ENCODE results near the gene HTR4.

Gene HTR4

GRCh38 chr5:148663509-148663908 is 9.2 kb upstream of the HTR4 start:
- DNase-seq = no peak

- DNase-seq = no peak
Observed at GRCh38 chr5:148660346-148660660, 6.0 kb upstream of the HTR4 start.

DNA sequence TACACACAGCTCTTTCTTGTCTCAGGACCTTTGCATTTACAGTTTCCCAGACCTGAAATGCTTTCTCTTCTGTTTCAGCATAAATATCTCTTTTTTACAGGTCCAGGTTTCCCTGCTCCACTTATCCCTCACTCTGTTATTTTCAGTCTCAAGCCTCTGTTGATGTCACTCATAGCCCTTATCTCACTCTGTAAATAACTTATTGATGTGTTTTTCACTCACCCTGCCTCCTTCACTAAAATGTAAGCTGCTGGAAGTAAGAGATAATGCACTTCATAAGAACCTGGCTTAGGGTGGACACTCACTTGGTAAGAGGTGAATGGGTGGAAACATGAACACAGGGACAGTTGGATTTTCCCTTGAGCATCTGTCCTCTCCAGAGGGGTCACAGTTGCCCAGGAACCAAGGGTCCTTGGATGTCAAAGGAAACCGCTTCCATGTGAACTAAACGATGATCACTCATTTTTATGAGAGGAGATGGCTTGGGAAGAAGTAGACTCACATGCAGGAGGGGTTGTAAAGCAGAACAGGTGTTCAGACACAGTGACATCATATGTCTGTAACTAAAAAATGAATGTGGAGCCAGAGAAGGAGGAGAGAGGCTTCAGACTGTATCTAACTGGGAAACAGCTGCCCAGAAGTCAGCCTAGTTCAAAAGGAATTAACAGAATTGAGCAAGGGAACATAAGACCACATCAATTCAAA is 5.5 kb upstream of the HTR4 start:
- DNase-seq = no peak

- DNase-seq = no peak
Observed at GRCh38 chr5:148653291-148653835, 964 bp downstream of the HTR4 start.

GRCh38 chr5:148651528-148651927 is 2.8 kb downstream of the HTR4 start:
- no peak for DNase-seq

GRCh38 chr5:148645527-148645926 is 8.8 kb downstream of the HTR4 start:
- no peak for DNase-seq

DNA sequence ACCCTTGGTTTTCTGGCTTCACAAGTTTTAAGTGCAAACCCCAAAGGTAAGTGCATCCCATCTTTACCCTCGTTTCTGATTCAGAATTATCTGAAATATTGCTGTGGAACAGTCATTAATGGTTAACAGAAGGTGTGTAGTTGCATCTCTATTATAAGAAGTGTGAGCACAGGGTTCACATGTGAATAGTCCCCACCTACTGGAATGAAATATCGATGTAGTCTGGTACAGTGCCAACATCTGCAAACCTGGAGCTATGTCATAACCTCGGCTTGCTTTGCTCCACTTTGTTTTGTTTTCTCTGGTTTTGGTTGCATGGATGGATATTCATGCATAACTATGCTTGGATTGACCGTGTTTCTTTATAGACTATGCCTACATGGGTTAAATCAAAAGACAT is 12.6 kb downstream of the HTR4 start:
- no peak for DNase-seq

DNA sequence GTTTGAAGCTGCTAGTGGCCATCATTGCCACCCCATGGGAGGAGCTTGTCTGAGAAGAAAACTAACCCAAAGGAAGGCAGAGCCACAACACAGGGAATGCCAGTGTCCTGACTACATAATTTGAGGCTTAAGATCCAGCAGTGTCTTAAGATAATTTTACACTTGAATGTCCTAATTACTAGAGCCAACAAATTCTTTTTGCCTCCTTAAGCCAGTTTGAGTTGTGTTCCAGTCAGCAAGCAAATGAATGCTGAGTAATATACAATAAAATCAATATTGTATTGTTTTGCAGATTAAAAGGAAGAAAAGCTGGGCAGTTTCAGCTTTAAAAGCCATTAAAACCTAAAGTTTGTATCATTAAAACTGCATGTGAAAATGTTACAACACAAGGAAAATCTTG is 13.9 kb downstream of the HTR4 start:
- no peak for DNase-seq

GRCh38 chr5:148639081-148639480 is 15.2 kb downstream of the HTR4 start:
- no peak for DNase-seq

GRCh38 chr5:148636353-148636752 is 18.0 kb downstream of the HTR4 start:
- DNase-seq = no peak

- no peak for DNase-seq
Observed at GRCh38 chr5:148635321-148636083, 18.8 kb downstream of the HTR4 start.

DNA sequence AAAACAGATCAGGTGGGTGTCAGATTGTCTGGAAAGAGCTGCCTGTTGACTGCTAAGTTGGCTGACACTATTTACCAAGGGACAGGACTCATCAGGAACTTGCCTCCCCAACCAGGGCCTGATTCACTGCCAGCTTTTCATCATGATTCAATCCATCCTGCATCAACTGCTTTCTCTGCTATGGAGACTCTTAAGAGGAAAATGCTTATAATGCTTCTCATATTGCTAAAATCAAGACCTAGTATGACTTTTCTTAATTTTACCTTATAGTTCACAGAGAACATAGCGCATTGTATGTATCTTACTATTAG is 21.3 kb downstream of the HTR4 start:
- DNase-seq = no peak

DNA sequence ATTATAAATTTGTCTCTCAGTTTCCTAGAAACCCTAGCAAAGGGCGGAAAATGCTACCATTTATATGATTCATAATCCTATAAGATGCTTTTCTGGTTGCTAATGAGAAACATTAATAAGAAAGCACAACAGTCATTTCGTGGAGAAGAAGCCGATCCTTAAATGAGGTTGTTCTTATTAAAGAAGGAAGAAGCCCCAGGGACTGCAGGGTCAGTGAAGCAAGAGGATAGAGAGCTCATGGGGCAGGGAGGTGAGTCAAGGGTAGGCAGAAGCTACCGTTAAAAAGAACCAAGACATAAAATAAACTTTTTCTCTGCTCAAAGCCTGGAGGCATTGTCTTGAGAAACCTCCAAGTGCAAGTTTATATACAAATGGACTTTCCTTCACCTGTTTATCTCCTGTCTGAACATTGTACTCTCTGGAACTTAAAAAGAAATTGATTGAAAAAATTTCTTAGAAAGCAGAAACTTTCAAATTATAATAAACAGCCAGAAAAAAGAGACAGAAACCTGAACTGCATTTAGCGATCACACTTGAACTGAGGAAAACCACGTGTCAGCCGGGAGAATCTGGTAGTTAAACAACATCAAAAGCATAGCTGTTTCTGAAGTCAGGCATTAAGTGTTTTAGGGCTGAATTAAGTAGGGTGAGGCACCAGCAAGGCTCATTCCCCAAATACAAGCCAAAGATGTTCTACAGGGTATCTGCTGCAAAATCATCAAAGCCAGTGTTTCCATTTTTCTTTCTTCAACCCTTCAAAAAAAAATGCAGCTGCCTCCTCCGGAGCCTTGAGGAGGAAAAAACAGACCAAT is 21.9 kb downstream of the HTR4 start:
- no peak for DNase-seq

DNA sequence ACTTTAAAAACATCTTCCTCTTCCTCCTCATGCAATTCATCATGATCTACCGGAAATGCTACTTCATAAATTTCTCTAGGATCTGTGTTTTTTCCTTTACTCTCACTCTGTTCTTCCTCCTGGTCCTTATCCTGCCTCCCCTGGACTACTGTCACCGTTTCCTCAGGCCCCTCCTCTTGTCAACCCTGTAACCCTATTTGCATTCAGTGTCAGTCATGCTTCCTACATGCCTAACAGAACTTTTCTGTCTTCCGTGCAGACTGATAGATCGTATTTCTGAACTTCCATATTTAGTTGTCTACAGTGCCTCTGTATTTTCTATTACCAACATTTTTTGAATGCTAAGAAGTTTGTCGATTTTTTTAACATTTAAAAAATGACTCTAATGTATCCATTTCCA is 27.3 kb downstream of the HTR4 start:
- no peak for DNase-seq

DNA sequence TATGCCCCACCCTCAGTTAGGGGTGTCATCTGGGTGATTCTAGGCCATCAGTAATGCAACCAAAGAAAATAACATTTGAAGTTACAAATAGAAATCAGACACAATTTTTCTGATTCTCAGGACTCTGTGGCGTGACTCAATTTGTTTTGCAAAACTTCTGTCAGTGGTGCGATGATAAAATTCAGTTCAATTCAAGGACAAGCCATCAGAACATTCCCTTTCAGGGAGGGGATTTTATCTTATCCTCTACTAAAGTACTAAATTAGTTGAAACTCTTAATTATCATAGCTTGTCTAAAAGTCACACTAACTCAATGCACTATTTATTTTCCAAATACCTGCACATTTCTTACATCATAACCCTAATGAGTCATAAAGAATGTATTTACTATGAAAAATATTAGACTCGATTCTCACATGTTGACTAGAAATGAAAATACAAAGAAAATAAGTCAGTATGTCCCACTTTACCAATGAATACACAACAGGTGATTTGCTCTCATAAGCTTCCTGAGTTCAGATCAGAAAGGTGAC is 28.2 kb downstream of the HTR4 start:
- no peak for DNase-seq

DNA sequence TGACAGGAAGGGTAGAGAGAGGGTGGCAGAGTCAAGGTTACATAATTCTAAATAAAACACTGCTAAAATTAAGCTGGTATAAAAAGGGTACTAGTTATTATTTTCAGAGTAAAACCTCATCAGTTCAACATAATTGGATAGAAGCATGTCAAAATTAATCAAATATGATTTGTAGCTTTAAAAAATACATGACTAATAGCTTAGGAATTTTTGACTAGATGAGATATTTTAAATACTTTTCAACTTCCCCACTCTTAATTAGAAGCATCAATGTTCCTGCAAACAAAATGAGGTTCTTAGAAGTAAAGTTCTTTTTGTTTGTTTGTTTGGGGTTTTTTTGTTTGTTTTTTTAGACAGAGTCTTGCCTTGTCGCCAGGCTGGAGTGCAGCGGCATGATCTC is 29.1 kb downstream of the HTR4 start:
- DNase-seq = no peak

DNA sequence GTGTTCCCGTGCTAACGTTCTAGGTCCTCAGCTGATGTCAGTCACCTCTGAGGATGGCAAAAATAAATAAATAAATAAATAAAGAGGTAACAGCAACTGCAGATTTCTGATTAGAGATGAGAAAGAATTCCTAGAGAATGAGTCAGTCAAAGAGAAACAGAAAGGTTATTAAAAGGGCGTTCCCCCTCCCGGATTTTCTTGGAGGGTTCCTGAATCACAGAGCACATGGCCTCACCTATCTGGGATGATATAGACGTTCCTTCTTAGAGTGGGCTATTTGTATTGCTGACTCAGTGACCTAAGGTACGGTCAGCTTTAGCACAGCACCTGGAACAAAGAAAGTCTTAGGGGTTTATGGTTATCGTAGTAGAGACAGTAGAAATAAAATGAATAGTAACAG is 30.6 kb downstream of the HTR4 start:
- no peak for DNase-seq

GRCh38 chr5:148623101-148623500 is 31.2 kb downstream of the HTR4 start:
- no peak for DNase-seq

GRCh38 chr5:148620696-148621095 is 33.6 kb downstream of the HTR4 start:
- DNase-seq = no peak

GRCh38 chr5:148620091-148620490 is 34.2 kb downstream of the HTR4 start:
- no peak for DNase-seq

DNA sequence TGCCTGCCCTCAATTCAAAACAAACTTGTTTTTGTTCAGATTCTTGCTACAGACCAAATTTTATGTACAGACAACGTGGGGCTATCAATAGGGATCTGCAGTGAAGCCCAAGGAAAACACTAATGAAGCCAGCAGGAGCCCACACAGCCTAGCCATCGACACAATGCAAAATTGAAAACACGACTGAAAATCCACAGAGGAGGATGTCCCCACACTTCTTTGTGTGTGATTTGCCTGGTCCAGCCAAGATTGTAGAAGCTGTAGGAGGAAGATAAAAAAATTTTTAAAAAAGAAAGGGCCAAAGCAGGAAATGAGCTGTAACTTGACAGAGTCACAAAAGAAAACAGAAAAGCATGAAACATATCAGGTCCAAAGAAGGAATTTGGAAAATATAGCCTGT is 34.8 kb downstream of the HTR4 start:
- no peak for DNase-seq

DNA sequence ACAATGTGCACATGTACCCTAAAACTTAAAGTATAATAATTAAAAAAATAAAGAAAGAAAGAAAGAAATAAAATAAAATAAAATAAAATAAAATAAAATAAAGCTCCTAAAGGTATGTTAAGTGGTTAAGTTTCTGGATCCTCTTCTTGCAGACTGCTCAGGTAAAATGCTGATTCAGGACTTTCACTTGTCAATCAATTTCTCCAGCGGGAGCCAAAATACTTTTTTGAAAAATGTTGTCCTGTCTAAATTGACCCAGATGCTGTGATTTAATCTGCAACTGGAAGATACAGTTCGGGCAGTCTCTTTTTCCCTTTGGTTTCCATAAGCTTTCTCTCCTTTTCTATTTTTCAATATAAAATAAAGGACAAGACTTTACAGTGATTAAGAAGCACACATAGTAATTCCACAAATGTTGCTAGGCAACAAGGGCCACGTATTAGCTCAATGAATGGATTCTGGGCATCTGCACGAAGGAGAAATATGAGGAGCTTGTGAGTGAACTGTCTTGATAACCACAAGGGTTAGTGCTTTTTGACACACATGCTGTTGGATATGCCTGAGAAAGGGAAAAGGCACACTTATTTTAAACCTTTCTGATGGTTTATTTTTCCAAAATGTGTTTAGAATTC is 38.6 kb downstream of the HTR4 start:
- no peak for DNase-seq

- DNase-seq = no peak
Observed at GRCh38 chr5:148607406-148607805, 46.9 kb downstream of the HTR4 start.

Data from C1 segment of cervical spinal cord (tissue), 14 donors.